ENCODE data around the gene DNAAF5. TPM values are rescaled to one million over a fixed set of nuclear protein-coding genes. Genes with fewer than 3 reads are reported as not detected.
A peak's percentile ranks its signal among the peaks of the same experiment; 100 is the strongest.

The DNAAF5 gene
- total RNA-seq, 1 donor from 2014 or later, result 59.7 TPM

DNA sequence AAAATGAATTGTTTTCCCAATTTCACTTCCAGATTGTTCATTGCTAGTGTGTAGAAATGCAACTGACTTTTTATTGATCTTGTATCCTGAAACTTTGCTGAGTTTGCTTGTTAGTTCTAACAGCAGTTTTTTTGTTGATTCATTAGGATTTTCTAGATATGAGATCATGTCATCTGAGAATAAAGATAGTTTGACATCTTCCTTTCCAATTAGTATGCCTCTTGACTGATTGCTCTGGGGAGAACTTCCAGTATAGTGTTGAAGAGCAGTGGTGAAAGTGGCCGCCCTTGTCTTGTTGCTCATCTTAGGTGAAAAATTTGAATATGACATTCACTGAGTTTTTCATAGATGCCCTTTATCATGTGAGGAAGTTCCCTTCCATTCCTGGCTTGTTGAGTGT, 93.8 kb downstream of the DNAAF5 start:
- no peak for DNase-seq (ENCODE audit: low read depth)
- Histone ChIP-seq H3K36me3 (ENCODE audit: control insufficient read depth, insufficient read depth, low read length) (no peaks in the 10 kb centered on the region), H3K4me3 (ENCODE audit: low read depth, low read length) (no peak overlapping the region), H3K27me3 (ENCODE audit: control insufficient read depth, insufficient read depth, low read length) (no peaks in the 10 kb centered on the region)
- TF ChIP-seq CTCF (IDR thresholded peaks at IDR 0.05; ENCODE audit: insufficient read depth, low read length, poor library complexity, severe bottlenecking), result no peak

DNA sequence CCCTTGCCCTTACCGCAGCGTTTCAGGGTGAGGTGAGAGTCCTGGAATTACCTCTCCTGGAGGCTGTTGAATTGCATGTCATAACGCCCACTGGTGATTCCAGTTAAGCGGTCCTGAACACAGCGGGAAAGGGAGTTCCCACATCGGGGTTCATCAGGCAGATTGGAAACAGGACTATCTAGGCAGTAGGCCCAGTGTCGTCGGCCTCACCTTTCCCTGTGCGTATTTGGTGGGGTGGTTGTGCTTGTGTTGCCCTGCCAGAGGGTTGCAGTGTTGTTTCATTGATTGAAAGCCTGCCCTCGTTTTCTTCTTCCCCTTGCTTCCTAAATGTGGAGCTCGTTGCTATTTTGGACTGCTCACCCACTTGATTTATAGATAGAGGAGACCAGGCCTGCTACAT, 95.2 kb downstream of the DNAAF5 start:
- no peak for DNase-seq (ENCODE audit: low read depth)
- Histone ChIP-seq H3K27me3 (ENCODE audit: control insufficient read depth, insufficient read depth, low read length) (no peaks in the 10 kb centered on the region), H3K4me3 (ENCODE audit: low read depth, low read length) (no peak overlapping the region), H3K36me3 (ENCODE audit: control insufficient read depth, insufficient read depth, low read length) (no peaks in the 10 kb centered on the region)
- TF ChIP-seq CTCF (IDR thresholded peaks at IDR 0.05; ENCODE audit: insufficient read depth, low read length, poor library complexity, severe bottlenecking), result no peak

DNA sequence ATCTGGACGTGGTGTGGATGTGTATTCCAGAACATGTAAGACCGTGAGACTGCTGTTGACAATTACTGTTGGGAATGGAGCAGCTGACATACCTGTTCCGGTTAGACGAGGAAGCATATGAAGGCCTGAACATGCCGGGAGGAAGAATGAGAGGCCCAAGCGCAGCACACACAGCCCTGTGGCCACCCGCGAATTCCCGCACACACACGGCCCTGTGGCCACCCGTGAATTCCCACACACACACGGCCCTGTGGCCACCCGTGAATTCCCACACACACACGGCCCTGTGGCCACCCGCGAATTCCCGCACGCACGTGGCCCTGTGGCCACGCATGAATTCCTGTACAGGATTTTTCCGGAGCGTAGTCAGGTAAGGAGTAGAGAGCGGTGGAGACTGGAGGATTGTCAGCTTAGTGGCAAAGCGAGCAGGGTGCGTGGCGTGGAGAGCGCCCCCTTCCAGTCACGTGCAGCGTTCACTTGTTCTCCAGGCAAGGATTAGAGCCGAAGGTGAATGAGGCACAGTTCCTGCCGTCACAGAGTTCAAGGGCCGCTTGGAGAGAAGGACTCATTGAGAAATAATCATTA, 96.3 kb downstream of the DNAAF5 start:
- H3K36me3 ChIP-seq (ENCODE audit: control insufficient read depth, insufficient read depth, low read length), result no peaks in the 10 kb centered on the region
- TF ChIP-seq CTCF (IDR thresholded peaks at IDR 0.05; ENCODE audit: insufficient read depth, low read length, poor library complexity, severe bottlenecking), result peak; percentile 15
- H3K4me3 ChIP-seq (ENCODE audit: low read depth, low read length), result no peak overlapping the region
- no peaks in the 10 kb centered on the region for H3K27me3 ChIP-seq (ENCODE audit: control insufficient read depth, insufficient read depth, low read length)
- DNase-seq (ENCODE audit: low read depth), result no peak

GRCh38 chr7:823649-824048, 97.2 kb downstream of the DNAAF5 start:
- H3K4me3 ChIP-seq (ENCODE audit: low read depth, low read length), result no peak overlapping the region
- H3K27me3 ChIP-seq (ENCODE audit: control insufficient read depth, insufficient read depth, low read length), result no peaks in the 10 kb centered on the region
- no peak for TF ChIP-seq CTCF (IDR thresholded peaks at IDR 0.05; ENCODE audit: insufficient read depth, low read length, poor library complexity, severe bottlenecking)
- no peaks in the 10 kb centered on the region for H3K36me3 ChIP-seq (ENCODE audit: control insufficient read depth, insufficient read depth, low read length)
- DNase-seq (ENCODE audit: low read depth), result no peak

DNA sequence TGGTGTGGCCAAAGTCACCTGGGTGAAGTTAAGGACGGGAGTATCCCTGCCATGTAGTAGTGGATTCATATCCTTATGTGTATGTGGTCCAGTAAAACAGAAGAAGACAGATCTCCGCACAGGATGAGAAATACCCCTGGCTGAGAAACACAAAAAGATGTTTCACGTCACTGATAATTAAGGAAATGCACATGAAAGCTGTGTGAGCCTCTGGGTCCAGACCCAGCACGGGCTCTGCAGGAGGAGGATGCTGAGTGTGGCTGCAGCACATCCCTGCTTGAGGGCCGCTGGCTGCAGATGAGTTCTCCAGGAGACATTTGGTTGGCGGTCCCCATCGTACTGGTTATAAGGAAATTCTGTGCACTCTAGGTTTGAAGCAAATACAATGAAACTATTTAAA, 97.6 kb downstream of the DNAAF5 start:
- H3K36me3 ChIP-seq (ENCODE audit: control insufficient read depth, insufficient read depth, low read length), result no peaks in the 10 kb centered on the region

More for the DNA sequence above, 97.6 kb downstream of the DNAAF5 start:
- no peak for DNase-seq (ENCODE audit: low read depth)
- no peak for TF ChIP-seq CTCF (IDR thresholded peaks at IDR 0.05; ENCODE audit: insufficient read depth, low read length, poor library complexity, severe bottlenecking)
- Histone ChIP-seq H3K27me3 (ENCODE audit: control insufficient read depth, insufficient read depth, low read length) (no peaks in the 10 kb centered on the region), H3K4me3 (ENCODE audit: low read depth, low read length) (no peak overlapping the region)
